Hematopoietic multipotent progenitor cell (in vitro differentiated cells): ENCODE data around the gene PDCD1. TPM values are rescaled to one million over a fixed set of nuclear protein-coding genes. Genes with fewer than 3 reads are reported as not detected.
"Not testable (repeated sequence)": the region's sequence is repeated elsewhere in the genome, so short reads cannot be mapped to it uniquely, and the experiment has no call there.

Experiments
- DNase-seq, 3 donors: peaks; one replicate each; pipeline ENCODE4 v3.0.0-alpha.2; 2011 to 2015; ENCODE audit warnings: low read depth in 2 of 3, low spot score in 2 of 3
- total RNA-seq: library from RNA; depleted of rRNA; stranded (reverse); fragments of >200 nt; gene quantifications from one replicate; pipeline ENCODE4 v1.2.3, GENCODE V29; 2012

Gene PDCD1
- total RNA-seq, result 0.27 TPM

GRCh38 chr2:241858206-241859016 is at the start of gene PDCD1:
TSS of gene PDCD1 (minus strand) at chr2:241858894. CDS start at chr2:241858838, 56 bp downstream.
- no peak for DNase-seq

- DNase-seq, result not testable (repeated sequence)
Measured at GRCh38 chr2:241907831-241908230, 49.1 kb upstream of the PDCD1 start.

GRCh38 chr2:241906826-241907570 is 48.3 kb upstream of the PDCD1 start:
- DNase-seq, result no peak

GRCh38 chr2:241906378-241906770 is 47.7 kb upstream of the PDCD1 start:
- DNase-seq, result not testable (repeated sequence)

GRCh38 chr2:241905716-241906377 is 47.2 kb upstream of the PDCD1 start:
- no peak for DNase-seq

GRCh38 chr2:241904791-241905710 is 46.4 kb upstream of the PDCD1 start:
- DNase-seq, result no peak

GRCh38 chr2:241904011-241904718 is 45.5 kb upstream of the PDCD1 start:
- no peak for DNase-seq

- no peak for DNase-seq
Measured at GRCh38 chr2:241903121-241904010, 44.7 kb upstream of the PDCD1 start.

- DNase-seq, result no peak
Measured at GRCh38 chr2:241902357-241902991, 43.8 kb upstream of the PDCD1 start.

GRCh38 chr2:241901500-241902351 is 43.0 kb upstream of the PDCD1 start:
- DNase-seq, result no peak

GRCh38 chr2:241901018-241901380 is 42.3 kb upstream of the PDCD1 start:
- no peak for DNase-seq

- no peak for DNase-seq
Measured at GRCh38 chr2:241900251-241901017, 41.7 kb upstream of the PDCD1 start.

GRCh38 chr2:241898463-241899270 is 40.0 kb upstream of the PDCD1 start:
- no peak for DNase-seq

- no peak for DNase-seq
Measured at GRCh38 chr2:241897231-241897916, 38.7 kb upstream of the PDCD1 start.

GRCh38 chr2:241896746-241897201 is 38.1 kb upstream of the PDCD1 start:
- no peak for DNase-seq
